Measurements from ENCODE around the gene GALK2. TPM values are rescaled to one million over a fixed set of nuclear protein-coding genes. Genes with fewer than 3 reads are reported as not detected.

The GALK2 gene
- total RNA-seq, 1 donor from 2014 or later = 47.6 TPM

DNA sequence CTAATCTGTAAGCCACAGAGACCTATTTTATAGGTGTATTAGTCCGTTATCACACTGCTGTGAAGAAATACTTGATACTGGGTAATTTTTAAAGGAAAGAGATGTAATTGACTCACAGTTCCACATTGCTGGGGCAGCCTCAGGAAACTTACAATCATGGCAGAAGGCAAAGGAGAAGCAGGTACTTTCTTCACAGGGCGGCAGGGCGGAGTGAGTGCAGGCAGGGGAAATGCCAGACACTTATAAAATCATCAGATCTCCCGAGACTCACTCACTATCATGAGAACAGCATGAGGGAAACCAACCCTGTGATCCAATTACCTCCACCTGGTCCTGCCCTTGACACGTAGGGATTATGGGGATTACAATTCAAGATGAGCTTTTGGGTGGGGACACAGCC lies 108.7 kb downstream of the GALK2 start:
- no peak overlapping the region for H3K4me3 ChIP-seq
- DNase-seq (ENCODE audit: extremely low spot score in 2 of 2) = no peak
- H3K27ac ChIP-seq = no peak overlapping the region
- intact Hi-C loops (cut with DNase I) = no loop called here
- TF ChIP-seq, protein P1, sequence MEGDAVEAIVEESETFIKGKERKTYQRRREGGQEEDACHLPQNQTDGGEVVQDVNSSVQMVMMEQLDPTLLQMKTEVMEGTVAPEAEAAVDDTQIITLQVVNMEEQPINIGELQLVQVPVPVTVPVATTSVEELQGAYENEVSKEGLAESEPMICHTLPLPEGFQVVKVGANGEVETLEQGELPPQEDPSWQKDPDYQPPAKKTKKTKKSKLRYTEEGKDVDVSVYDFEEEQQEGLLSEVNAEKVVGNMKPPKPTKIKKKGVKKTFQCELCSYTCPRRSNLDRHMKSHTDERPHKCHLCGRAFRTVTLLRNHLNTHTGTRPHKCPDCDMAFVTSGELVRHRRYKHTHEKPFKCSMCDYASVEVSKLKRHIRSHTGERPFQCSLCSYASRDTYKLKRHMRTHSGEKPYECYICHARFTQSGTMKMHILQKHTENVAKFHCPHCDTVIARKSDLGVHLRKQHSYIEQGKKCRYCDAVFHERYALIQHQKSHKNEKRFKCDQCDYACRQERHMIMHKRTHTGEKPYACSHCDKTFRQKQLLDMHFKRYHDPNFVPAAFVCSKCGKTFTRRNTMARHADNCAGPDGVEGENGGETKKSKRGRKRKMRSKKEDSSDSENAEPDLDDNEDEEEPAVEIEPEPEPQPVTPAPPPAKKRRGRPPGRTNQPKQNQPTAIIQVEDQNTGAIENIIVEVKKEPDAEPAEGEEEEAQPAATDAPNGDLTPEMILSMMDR (IDR thresholded peaks at IDR 0.05) = no peak
- H3K36me3 ChIP-seq = peaks cover 0 to 7% of the 10 kb centered on the region in 2 donors
- no peaks in the 10 kb centered on the region for H3K9me3 ChIP-seq
- no peaks in the 10 kb centered on the region for H3K27me3 ChIP-seq
- peaks cover 4% of the 10 kb centered on the region for H3K4me1 ChIP-seq

DNA sequence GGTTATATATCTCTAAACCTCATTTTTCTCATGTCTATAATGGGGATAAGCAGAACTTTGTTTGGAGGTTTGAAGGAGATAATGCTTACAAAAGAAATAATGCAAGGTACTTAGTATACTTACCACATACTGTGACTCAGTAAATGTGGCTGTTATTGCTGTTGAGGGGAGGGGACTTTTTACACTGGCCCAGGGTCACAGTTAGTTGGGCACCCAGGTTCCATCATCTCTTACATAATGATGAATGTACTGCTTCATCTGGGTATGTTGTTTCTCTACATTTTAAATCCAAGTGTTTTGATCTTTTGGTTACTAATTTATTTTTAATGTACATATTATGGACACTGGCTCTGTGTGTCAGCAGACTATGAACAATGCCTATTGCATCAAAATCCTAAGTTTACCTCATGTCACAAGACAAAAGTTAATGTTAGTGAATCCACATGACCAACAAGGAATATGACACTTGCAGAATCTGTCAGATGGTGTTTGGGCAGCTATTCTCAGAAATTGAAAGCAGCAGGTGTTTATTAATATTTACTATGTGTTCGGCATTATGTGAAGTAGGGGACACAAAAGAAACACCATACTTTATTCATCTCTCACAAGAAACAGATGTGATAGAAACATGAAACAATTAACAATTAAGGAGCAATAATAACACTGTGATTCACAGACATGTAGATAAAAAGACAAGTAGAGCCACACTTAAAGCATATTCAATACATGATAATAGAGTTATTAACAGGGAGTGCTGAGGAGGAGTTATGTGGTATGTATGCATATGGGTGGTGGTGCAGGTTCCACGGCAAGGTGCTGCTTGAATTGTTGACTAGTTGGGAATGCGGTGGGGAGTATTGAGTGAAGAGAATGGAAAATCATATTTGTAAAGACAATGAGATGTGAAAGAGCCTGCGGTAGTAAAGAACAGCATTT lies 109.7 kb downstream of the GALK2 start:
- Histone ChIP-seq H3K36me3 (peaks cover 0 to 16% of the 10 kb centered on the region in 2 donors), H3K27me3 (no peaks in the 10 kb centered on the region), H3K4me1 (no peaks in the 10 kb centered on the region), H3K4me3 (no peak overlapping the region), H3K27ac (no peak overlapping the region), H3K9me3 (no peaks in the 10 kb centered on the region)
- intact Hi-C loops (cut with DNase I) = no loop called here
- no peak for DNase-seq (ENCODE audit: extremely low spot score in 2 of 2)
- TF ChIP-seq POLR2AphosphoS5 (IDR thresholded peaks at IDR 0.05; ENCODE audit: insufficient read depth in 1 of 2, low read depth in 1 of 2) (no peak), POLR2A (IDR thresholded peaks at IDR 0.05) (no peak)
- TF ChIP-seq, protein P1 (IDR thresholded peaks at IDR 0.05) = no peak

DNA sequence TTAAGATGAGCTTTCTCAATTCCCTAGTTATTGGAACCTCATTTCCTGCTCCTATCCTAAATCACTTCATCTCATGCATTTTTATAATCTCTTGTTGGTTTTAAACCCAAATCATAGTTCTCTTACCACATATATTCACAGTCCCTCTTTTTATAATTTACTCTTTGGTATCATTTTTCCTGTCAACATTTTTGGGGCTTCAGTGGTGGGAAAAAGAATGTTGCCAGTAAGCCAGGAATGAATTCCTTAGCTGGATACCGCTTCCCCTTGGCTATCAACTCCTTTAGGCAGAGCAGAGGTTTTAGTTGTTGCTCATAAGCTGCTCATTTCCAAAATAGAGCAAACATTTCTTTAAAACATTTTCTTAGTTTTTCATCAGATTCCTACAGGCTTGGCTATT lies 112.3 kb downstream of the GALK2 start:
- TF ChIP-seq, protein P1 (IDR thresholded peaks at IDR 0.05) = no peak
- no peak for TF ChIP-seq POLR2AphosphoS5 (IDR thresholded peaks at IDR 0.05; ENCODE audit: insufficient read depth in 1 of 2, low read depth in 1 of 2)
- no peak for TF ChIP-seq POLR2A (IDR thresholded peaks at IDR 0.05)
- H3K4me1 ChIP-seq = no peaks in the 10 kb centered on the region
- H3K4me3 ChIP-seq = no peak overlapping the region
- no peaks in the 10 kb centered on the region for H3K9me3 ChIP-seq
- DNase-seq (ENCODE audit: extremely low spot score in 2 of 2) = no peak
- H3K27ac ChIP-seq = no peak overlapping the region
- H3K27me3 ChIP-seq = no peaks in the 10 kb centered on the region
- H3K36me3 ChIP-seq = peaks cover 0 to 16% of the 10 kb centered on the region in 2 donors
- intact Hi-C loops (cut with DNase I) = no loop called here

DNA sequence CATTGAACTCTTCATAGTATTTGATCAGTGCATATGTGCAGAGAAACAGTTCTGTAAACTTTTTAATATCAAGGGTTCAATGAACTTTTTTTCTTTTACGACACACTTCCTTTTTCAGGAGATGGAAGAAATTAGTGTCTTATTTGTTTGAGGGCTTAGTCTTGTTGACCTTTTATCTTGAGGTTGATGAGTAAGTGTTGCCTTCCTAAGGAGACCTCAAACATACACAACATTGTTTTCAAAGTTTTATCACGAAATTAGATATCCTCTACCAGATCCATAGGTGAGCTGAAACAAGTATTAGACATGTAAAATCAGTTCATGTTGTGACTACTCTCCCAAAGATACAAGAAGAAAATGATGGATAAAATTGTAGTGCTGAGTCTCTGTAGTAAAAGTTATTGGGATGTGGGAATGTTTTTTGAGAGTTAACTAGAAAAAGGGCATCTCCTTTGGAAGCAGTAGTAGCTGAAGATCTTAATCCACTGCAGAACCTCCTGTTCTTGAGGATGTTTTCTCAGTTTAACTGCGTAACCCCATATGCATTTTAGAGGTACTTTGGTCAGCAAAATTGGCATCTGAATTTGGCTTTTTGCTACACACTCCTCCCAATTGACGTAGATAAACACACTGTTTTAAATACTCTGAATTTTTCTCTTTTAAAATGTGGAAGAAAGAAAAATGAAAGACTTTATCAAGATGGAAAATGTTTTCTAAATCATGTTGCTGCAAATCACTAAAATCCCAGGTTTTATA lies 116.8 kb downstream of the GALK2 start:
- intact Hi-C loops (cut with DNase I) = no loop called here
- DNase-seq (ENCODE audit: extremely low spot score in 2 of 2) = no peak
- no peak overlapping the region for H3K27ac ChIP-seq
- H3K36me3 ChIP-seq = peaks cover 0 to 20% of the 10 kb centered on the region in 2 donors
- H3K9me3 ChIP-seq = no peaks in the 10 kb centered on the region
- H3K27me3 ChIP-seq = no peaks in the 10 kb centered on the region
- H3K4me1 ChIP-seq = no peaks in the 10 kb centered on the region
- H3K4me3 ChIP-seq = no peak overlapping the region
- TF ChIP-seq, protein P1 (IDR thresholded peaks at IDR 0.05) = no peak
- TF ChIP-seq POLR2A (IDR thresholded peaks at IDR 0.05) (no peak), POLR2AphosphoS5 (IDR thresholded peaks at IDR 0.05; ENCODE audit: insufficient read depth in 1 of 2, low read depth in 1 of 2) (no peak)
